HEK293T (cell line): ENCODE results near the gene FAM240B.

Source experiments
- BHLHE40 ChIP-seq: fragments of 450-650 bp; IDR thresholded peaks from 2 replicates; pipeline ENCODE4 v1.6.1; 2016; ENCODE audit warnings: mild to moderate bottlenecking, moderate library complexity, borderline replicate concordance
- ELF4 ChIP-seq: fragments of 450-650 bp; IDR thresholded peaks from 2 replicates; pipeline ENCODE4 v1.6.1; 2017; ENCODE audit warnings: antibody characterized with exemption
- FOXA1 ChIP-seq: fragments of 450-650 bp; IDR thresholded peaks from 2 replicates; pipeline ENCODE4 v1.6.1; 2016; ENCODE audit warnings: mild to moderate bottlenecking
- FOXM1 ChIP-seq: fragments of 450-650 bp; IDR thresholded peaks from 2 replicates; pipeline ENCODE4 v1.6.1; 2017; ENCODE audit warnings: mild to moderate bottlenecking, borderline replicate concordance
- L3MBTL2 ChIP-seq: fragments of 450-650 bp; conservative IDR thresholded peaks from 2 replicates; pipeline ENCODE4 v1.6.1; 2016; ENCODE audit warnings: mild to moderate bottlenecking
- SP1 ChIP-seq: fragments of 450-650 bp; IDR thresholded peaks from 2 replicates; pipeline ENCODE4 v1.6.1; 2017

GRCh38 chr9:38705917-38706316 lies 14.0 kb downstream of the FAM240B start:
- TF ChIP-seq L3MBTL2 (no peak), FOXA1 (no peak), ELF4 (no peak), SP1 (no peak), FOXM1 (no peak), BHLHE40 (no peak)
